ENCODE measurements around the gene PARD3. TPM values are rescaled to one million over a fixed set of nuclear protein-coding genes. Genes with fewer than 3 reads are reported as not detected.

PARD3 gene
- total RNA-seq, 1 donor from 2014 or later: 37.2 TPM

DNA sequence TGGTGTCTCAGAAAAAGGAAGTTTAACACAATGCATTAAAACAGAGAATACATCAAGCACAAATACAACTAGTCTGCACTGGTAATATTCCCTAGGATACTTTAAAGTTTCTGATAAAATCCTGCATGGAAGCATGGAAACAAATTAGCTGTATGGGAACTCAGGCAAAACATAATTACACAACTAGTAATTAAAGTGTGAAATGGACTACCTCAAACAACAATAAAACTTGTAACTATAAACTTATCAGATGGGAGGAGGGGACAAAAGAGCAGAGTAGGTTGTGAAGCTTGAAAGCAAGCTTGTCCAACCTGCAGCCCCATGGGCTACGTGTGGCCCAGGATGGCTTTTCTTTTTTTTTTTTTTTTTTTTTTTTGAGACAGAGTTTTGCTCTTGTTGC, 98.9 kb downstream of the PARD3 start:
- Mint-ChIP-seq H3K4me3 (ENCODE audit: unreplicated experiment) (no peak overlapping the region), H3K4me1 (ENCODE audit: unreplicated experiment) (peaks cover 26% of the 10 kb centered on the region), H3K9me3 (ENCODE audit: unreplicated experiment) (no peaks in the 10 kb centered on the region), H3K27me3 (ENCODE audit: unreplicated experiment) (no peaks in the 10 kb centered on the region), H3K27ac (ENCODE audit: unreplicated experiment) (no peak overlapping the region), H3K36me3 (ENCODE audit: unreplicated experiment) (no peaks in the 10 kb centered on the region)
- TF ChIP-seq, protein P1, sequence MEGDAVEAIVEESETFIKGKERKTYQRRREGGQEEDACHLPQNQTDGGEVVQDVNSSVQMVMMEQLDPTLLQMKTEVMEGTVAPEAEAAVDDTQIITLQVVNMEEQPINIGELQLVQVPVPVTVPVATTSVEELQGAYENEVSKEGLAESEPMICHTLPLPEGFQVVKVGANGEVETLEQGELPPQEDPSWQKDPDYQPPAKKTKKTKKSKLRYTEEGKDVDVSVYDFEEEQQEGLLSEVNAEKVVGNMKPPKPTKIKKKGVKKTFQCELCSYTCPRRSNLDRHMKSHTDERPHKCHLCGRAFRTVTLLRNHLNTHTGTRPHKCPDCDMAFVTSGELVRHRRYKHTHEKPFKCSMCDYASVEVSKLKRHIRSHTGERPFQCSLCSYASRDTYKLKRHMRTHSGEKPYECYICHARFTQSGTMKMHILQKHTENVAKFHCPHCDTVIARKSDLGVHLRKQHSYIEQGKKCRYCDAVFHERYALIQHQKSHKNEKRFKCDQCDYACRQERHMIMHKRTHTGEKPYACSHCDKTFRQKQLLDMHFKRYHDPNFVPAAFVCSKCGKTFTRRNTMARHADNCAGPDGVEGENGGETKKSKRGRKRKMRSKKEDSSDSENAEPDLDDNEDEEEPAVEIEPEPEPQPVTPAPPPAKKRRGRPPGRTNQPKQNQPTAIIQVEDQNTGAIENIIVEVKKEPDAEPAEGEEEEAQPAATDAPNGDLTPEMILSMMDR (IDR thresholded peaks at IDR 0.05): no peak
- no peak for DNase-seq (ENCODE audit: extremely low spot score, unreplicated experiment)

DNA sequence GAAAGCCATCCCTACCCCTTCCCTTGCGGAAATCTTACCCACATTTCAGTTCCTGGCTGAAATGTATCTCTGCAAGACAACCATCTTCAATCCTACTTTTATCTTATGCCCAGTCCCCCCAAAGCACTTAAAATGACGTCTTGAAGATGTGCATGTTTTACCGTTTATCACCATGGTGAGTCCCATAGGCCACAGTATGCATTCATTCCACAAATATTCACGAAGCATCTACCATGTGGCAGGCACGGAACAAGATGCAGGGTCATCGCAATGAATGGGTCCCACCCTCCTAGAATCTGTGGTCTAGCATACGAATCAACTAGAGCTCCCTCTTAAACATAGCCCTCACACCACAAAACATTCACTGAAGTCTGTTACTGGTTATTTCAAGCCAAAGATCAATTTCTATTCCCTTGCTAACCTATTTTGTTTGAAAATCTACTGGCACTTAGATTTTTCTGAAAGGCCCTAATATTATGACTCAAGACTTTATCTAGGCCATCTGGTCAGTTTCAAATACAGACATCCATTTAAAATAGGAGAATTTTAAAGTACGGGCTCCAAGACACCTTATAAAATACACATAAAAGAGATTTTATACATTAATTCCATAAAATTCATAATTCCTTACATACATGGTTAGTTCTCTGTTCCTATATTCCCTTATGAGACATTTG, 99.4 kb downstream of the PARD3 start:
- DNase-seq (ENCODE audit: extremely low spot score, unreplicated experiment): no peak

DNA sequence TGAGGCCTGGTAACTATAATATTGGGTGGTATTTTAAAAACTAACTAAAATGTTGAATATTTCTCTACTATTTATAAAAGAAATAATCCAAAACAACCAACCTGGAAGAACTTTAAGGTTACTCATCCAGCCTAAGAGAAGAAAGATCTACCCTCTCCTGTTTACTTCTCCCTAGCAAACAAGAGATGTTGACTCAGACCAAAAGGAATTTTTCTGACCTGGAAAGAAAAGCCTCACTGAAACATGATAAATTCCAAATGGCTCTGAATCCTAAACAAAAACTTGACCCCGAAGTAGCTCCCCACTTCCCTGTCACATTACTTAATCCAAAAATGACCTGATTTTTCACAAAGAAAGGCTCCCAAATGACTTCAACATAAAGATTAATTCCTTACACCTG, 101.2 kb downstream of the PARD3 start:
- no peaks in the 10 kb centered on the region for H3K36me3 Mint-ChIP-seq (ENCODE audit: unreplicated experiment)
- H3K27me3 Mint-ChIP-seq (ENCODE audit: unreplicated experiment): no peaks in the 10 kb centered on the region
- H3K4me1 Mint-ChIP-seq (ENCODE audit: unreplicated experiment): peaks cover 25% of the 10 kb centered on the region
- H3K4me3 Mint-ChIP-seq (ENCODE audit: unreplicated experiment): no peak overlapping the region
- H3K27ac Mint-ChIP-seq (ENCODE audit: unreplicated experiment): peak overlapping the region; percentile 0
- H3K9me3 Mint-ChIP-seq (ENCODE audit: unreplicated experiment): no peaks in the 10 kb centered on the region
- TF ChIP-seq, protein P1 (IDR thresholded peaks at IDR 0.05): no peak
- DNase-seq (ENCODE audit: extremely low spot score, unreplicated experiment): no peak

More for the DNA sequence above, 99.4 kb downstream of the PARD3 start:
- Mint-ChIP-seq H3K4me3 (ENCODE audit: unreplicated experiment) (no peak overlapping the region), H3K36me3 (ENCODE audit: unreplicated experiment) (no peaks in the 10 kb centered on the region), H3K27me3 (ENCODE audit: unreplicated experiment) (no peaks in the 10 kb centered on the region), H3K9me3 (ENCODE audit: unreplicated experiment) (no peaks in the 10 kb centered on the region), H3K27ac (ENCODE audit: unreplicated experiment) (no peak overlapping the region), H3K4me1 (ENCODE audit: unreplicated experiment) (peaks cover 26% of the 10 kb centered on the region)
- TF ChIP-seq, protein P1 (IDR thresholded peaks at IDR 0.05): no peak

DNA sequence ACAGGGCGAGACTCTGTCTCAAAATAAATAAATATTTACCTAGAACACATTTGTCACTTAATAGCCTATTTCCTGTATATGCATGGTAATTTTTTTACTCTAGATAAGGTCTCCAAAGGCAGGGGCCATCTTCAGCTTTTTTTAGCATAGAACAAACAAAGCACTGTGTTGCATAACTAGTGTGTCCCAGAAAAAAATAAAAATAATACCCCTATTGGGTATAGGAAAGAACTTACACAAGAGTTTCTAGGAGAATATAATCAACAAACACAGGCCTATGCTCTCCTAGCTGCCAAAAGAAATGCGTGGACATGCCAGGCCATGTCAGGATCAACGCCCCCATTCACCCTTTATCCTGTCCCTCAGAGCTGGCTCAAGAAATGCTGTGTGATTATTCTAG, 103.6 kb downstream of the PARD3 start:
- no peak for DNase-seq (ENCODE audit: extremely low spot score, unreplicated experiment)
- H3K27ac Mint-ChIP-seq (ENCODE audit: unreplicated experiment): no peak overlapping the region
- peaks cover 40% of the 10 kb centered on the region for H3K4me1 Mint-ChIP-seq (ENCODE audit: unreplicated experiment)
- no peaks in the 10 kb centered on the region for H3K36me3 Mint-ChIP-seq (ENCODE audit: unreplicated experiment)
- H3K27me3 Mint-ChIP-seq (ENCODE audit: unreplicated experiment): no peaks in the 10 kb centered on the region
- TF ChIP-seq, protein P1 (IDR thresholded peaks at IDR 0.05): no peak
- no peak overlapping the region for H3K4me3 Mint-ChIP-seq (ENCODE audit: unreplicated experiment)
- no peaks in the 10 kb centered on the region for H3K9me3 Mint-ChIP-seq (ENCODE audit: unreplicated experiment)

DNA sequence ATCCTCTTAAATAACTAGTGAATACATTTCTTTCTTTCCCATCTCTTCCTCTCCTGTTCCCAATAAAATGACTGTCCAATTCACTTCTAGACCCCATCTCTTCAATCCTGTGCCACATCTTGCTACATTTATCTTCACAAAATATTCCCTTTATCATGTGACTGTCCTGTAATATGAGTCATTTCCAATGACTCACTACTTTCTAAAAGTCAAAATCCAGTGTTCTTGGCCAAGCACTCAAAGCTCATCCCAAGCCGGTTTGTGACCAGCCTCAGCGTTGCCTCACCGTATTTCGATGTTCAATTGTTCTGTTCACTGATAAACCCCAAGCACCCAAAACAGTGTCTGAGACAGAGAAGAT, 104.7 kb downstream of the PARD3 start:
- H3K4me3 Mint-ChIP-seq (ENCODE audit: unreplicated experiment): no peak overlapping the region
- peak overlapping the region; percentile 17 for H3K27ac Mint-ChIP-seq (ENCODE audit: unreplicated experiment)
- H3K4me1 Mint-ChIP-seq (ENCODE audit: unreplicated experiment): peaks cover 45% of the 10 kb centered on the region
- no peaks in the 10 kb centered on the region for H3K36me3 Mint-ChIP-seq (ENCODE audit: unreplicated experiment)
- no peak for DNase-seq (ENCODE audit: extremely low spot score, unreplicated experiment)
- TF ChIP-seq, protein P1 (IDR thresholded peaks at IDR 0.05): no peak
- H3K9me3 Mint-ChIP-seq (ENCODE audit: unreplicated experiment): no peaks in the 10 kb centered on the region
- no peaks in the 10 kb centered on the region for H3K27me3 Mint-ChIP-seq (ENCODE audit: unreplicated experiment)
